Activated naive CD4-positive, alpha-beta T cell treated with anti-CD3 and anti-CD28 coated beads, Interleukin-2, amount 50 U/mL, for 24 hours (primary cell): Measurements from ENCODE around the gene PDIA6.
"Not testable (repeated sequence)": the region's sequence is repeated elsewhere in the genome, so short reads cannot be mapped to it uniquely, and the experiment has no call there.

Experiments
- H3K27ac Mint-ChIP-seq: one replicate; pipeline ENCODE4 v1.8.0; 2021; ENCODE audit warnings: mild to moderate bottlenecking, mixed read lengths
- H3K27me3 Mint-ChIP-seq: one replicate; pipeline ENCODE4 v1.8.0; 2021; ENCODE audit warnings: mixed read lengths
- H3K36me3 Mint-ChIP-seq: one replicate; pipeline ENCODE4 v1.8.0; 2021; ENCODE audit warnings: mixed read lengths
- H3K4me1 Mint-ChIP-seq: one replicate; pipeline ENCODE4 v1.8.0; 2021; ENCODE audit warnings: mixed read lengths
- H3K4me3 Mint-ChIP-seq: one replicate; pipeline ENCODE4 v1.8.0; 2021; ENCODE audit warnings: mild to moderate bottlenecking, mixed read lengths
- H3K9me3 Mint-ChIP-seq: one replicate; pipeline ENCODE4 v1.8.0; 2021; ENCODE audit warnings: mixed read lengths

The PDIA6 gene

GRCh38 chr2:10820978-10821695 is 8.6 kb upstream of the PDIA6 start:
- Mint-ChIP-seq H3K4me1 (no peaks in the 10 kb centered on the region), H3K9me3 (no peaks in the 10 kb centered on the region), H3K36me3 (no peaks in the 10 kb centered on the region), H3K27me3 (peaks cover 10% of the 10 kb centered on the region), H3K4me3 (no peak overlapping the region), H3K27ac (no peak overlapping the region)

GRCh38 chr2:10820562-10820961 is 8.0 kb upstream of the PDIA6 start:
- no peaks in the 10 kb centered on the region for H3K4me1 Mint-ChIP-seq
- H3K27me3 Mint-ChIP-seq: peaks cover 10% of the 10 kb centered on the region
- no peaks in the 10 kb centered on the region for H3K36me3 Mint-ChIP-seq
- H3K9me3 Mint-ChIP-seq: no peaks in the 10 kb centered on the region
- H3K27ac Mint-ChIP-seq: no peak overlapping the region
- H3K4me3 Mint-ChIP-seq: no peak overlapping the region

GRCh38 chr2:10819714-10820314 is 7.2 kb upstream of the PDIA6 start:
- Mint-ChIP-seq H3K9me3 (no peaks in the 10 kb centered on the region), H3K36me3 (no peaks in the 10 kb centered on the region), H3K27me3 (peaks cover 6% of the 10 kb centered on the region), H3K4me3 (no peak overlapping the region), H3K27ac (no peak overlapping the region), H3K4me1 (no peaks in the 10 kb centered on the region)

GRCh38 chr2:10818984-10819383 is 6.4 kb upstream of the PDIA6 start:
- H3K4me1 Mint-ChIP-seq: no peaks in the 10 kb centered on the region

GRCh38 chr2:10818305-10818704 is 5.7 kb upstream of the PDIA6 start:
- H3K27me3 Mint-ChIP-seq, H3K4me1 Mint-ChIP-seq, H3K27ac Mint-ChIP-seq, H3K9me3 Mint-ChIP-seq, H3K36me3 Mint-ChIP-seq, H3K4me3 Mint-ChIP-seq: not testable (repeated sequence)

More at GRCh38 chr2:10818984-10819383, 6.4 kb upstream of the PDIA6 start:
- Mint-ChIP-seq H3K4me3 (no peak overlapping the region), H3K36me3 (no peaks in the 10 kb centered on the region), H3K27me3 (peaks cover 4% of the 10 kb centered on the region), H3K27ac (no peak overlapping the region), H3K9me3 (no peaks in the 10 kb centered on the region)

GRCh38 chr2:10817413-10817812 is 4.8 kb upstream of the PDIA6 start:
- H3K27me3 Mint-ChIP-seq: peaks cover 4% of the 10 kb centered on the region
- no peak overlapping the region for H3K27ac Mint-ChIP-seq
- no peaks in the 10 kb centered on the region for H3K36me3 Mint-ChIP-seq
- H3K9me3 Mint-ChIP-seq: no peaks in the 10 kb centered on the region
- no peaks in the 10 kb centered on the region for H3K4me1 Mint-ChIP-seq
- H3K4me3 Mint-ChIP-seq: no peak overlapping the region

- no peak overlapping the region for H3K27ac Mint-ChIP-seq
- H3K27me3 Mint-ChIP-seq: peaks cover under 1% of the 10 kb centered on the region
- peaks cover 5% of the 10 kb centered on the region for H3K36me3 Mint-ChIP-seq
- peaks cover 18% of the 10 kb centered on the region for H3K4me1 Mint-ChIP-seq
- peak overlapping the region; percentile 51 for H3K4me3 Mint-ChIP-seq
- no peaks in the 10 kb centered on the region for H3K9me3 Mint-ChIP-seq
These were observed 2.2 kb upstream of the PDIA6 start for GRCh38 chr2:10814571-10815331.

GRCh38 chr2:10814142-10814541 is 1.6 kb upstream of the PDIA6 start:
- no peaks in the 10 kb centered on the region for H3K27me3 Mint-ChIP-seq
- H3K4me1 Mint-ChIP-seq: peaks cover 21% of the 10 kb centered on the region
- H3K27ac Mint-ChIP-seq: peak overlapping the region; percentile 79
- H3K9me3 Mint-ChIP-seq: no peaks in the 10 kb centered on the region
- peaks cover 5% of the 10 kb centered on the region for H3K36me3 Mint-ChIP-seq
- H3K4me3 Mint-ChIP-seq: peak overlapping the region; percentile 64

GRCh38 chr2:10813163-10814138 is 866 bp upstream of the PDIA6 start:
- not testable (repeated sequence) for H3K36me3 Mint-ChIP-seq, H3K9me3 Mint-ChIP-seq, H3K27me3 Mint-ChIP-seq
- Mint-ChIP-seq H3K4me1 (peaks cover 28% of the 10 kb centered on the region), H3K4me3 (peak overlapping the region; percentile 86), H3K27ac (peak overlapping the region; percentile 79)

- Mint-ChIP-seq H3K27me3 (no peaks in the 10 kb centered on the region), H3K9me3 (no peaks in the 10 kb centered on the region), H3K27ac (peak overlapping the region; percentile 93), H3K4me1 (peaks cover 42% of the 10 kb centered on the region), H3K36me3 (peaks cover 9% of the 10 kb centered on the region), H3K4me3 (peak overlapping the region; percentile 93)
These were observed 1.1 kb downstream of the PDIA6 start for GRCh38 chr2:10811517-10811916.

- H3K36me3 Mint-ChIP-seq: peaks cover 10% of the 10 kb centered on the region
- H3K4me3 Mint-ChIP-seq: peak overlapping the region; percentile 93
- no peaks in the 10 kb centered on the region for H3K27me3 Mint-ChIP-seq
- H3K27ac Mint-ChIP-seq: peak overlapping the region; percentile 77
- H3K4me1 Mint-ChIP-seq: peaks cover 42% of the 10 kb centered on the region
- H3K9me3 Mint-ChIP-seq: no peaks in the 10 kb centered on the region
These were observed 2.1 kb downstream of the PDIA6 start for GRCh38 chr2:10810202-10811161.

- peaks cover 54% of the 10 kb centered on the region for H3K4me1 Mint-ChIP-seq
These were observed 6.0 kb downstream of the PDIA6 start for GRCh38 chr2:10806543-10806942.

GRCh38 chr2:10805990-10806389 is 6.6 kb downstream of the PDIA6 start:
- not testable (repeated sequence) for H3K9me3 Mint-ChIP-seq
- peaks cover 11% of the 10 kb centered on the region for H3K36me3 Mint-ChIP-seq

More at GRCh38 chr2:10806543-10806942, 6.0 kb downstream of the PDIA6 start:
- Mint-ChIP-seq H3K27ac (no peak overlapping the region), H3K27me3 (no peaks in the 10 kb centered on the region), H3K9me3 (no peaks in the 10 kb centered on the region), H3K36me3 (peaks cover 13% of the 10 kb centered on the region), H3K4me3 (no peak overlapping the region)

GRCh38 chr2:10802657-10803056 is 9.9 kb downstream of the PDIA6 start:
- Mint-ChIP-seq H3K36me3 (peaks cover 5% of the 10 kb centered on the region), H3K27me3 (no peaks in the 10 kb centered on the region), H3K27ac (no peak overlapping the region), H3K4me3 (no peak overlapping the region), H3K4me1 (peaks cover 28% of the 10 kb centered on the region), H3K9me3 (no peaks in the 10 kb centered on the region)

More at GRCh38 chr2:10805990-10806389, 6.6 kb downstream of the PDIA6 start:
- H3K4me3 Mint-ChIP-seq, H3K27me3 Mint-ChIP-seq, H3K27ac Mint-ChIP-seq: not testable (repeated sequence)
- peaks cover 48% of the 10 kb centered on the region for H3K4me1 Mint-ChIP-seq
